HUES6 (cell line): ENCODE measurements around the gene KREMEN2.
"Not testable (repeated sequence)": the region's sequence is repeated elsewhere in the genome, so short reads cannot be mapped to it uniquely, and the experiment has no call there.

ENCODE experiments used
- H3K27ac ChIP-seq: 2 replicates; pipeline ENCODE4 v1.7.0; 2013; ENCODE audit warnings: low read depth, mild to moderate bottlenecking, low read length, inconsistent platforms
- H3K27me3 ChIP-seq: 2 replicates; pipeline ENCODE4 v1.6.1; 2013; ENCODE audit warnings: low read length; ENCODE audit not compliant: control insufficient read depth, insufficient read depth
- H3K36me3 ChIP-seq: 2 replicates; pipeline ENCODE4 v1.6.1; 2013; ENCODE audit warnings: low read length; ENCODE audit not compliant: control insufficient read depth, insufficient read depth
- H3K4me1 ChIP-seq: 2 replicates; pipeline ENCODE4 v1.6.1; 2013; ENCODE audit warnings: low read length; ENCODE audit not compliant: control insufficient read depth, insufficient read depth
- H3K4me3 ChIP-seq: 2 replicates; pipeline ENCODE4 v1.5.1; 2013; ENCODE audit warnings: low read depth, low read length
- H3K9ac ChIP-seq: one replicate; pipeline ENCODE4 v1.6.1; 2013; ENCODE audit warnings: mild to moderate bottlenecking, low read length
- H3K9me3 ChIP-seq: 2 replicates; pipeline ENCODE4 v1.6.1; 2013; ENCODE audit warnings: low read depth, low read length; ENCODE audit not compliant: control insufficient read depth, insufficient read depth

The KREMEN2 gene

GRCh38 chr16:2942045-2942444, 22.0 kb upstream of the KREMEN2 start:
- H3K9me3 ChIP-seq, result no peaks in the 10 kb centered on the region
- H3K4me3 ChIP-seq, result no peak overlapping the region
- H3K27me3 ChIP-seq, result no peaks in the 10 kb centered on the region
- no peak overlapping the region for H3K9ac ChIP-seq
- H3K27ac ChIP-seq, result no peak overlapping the region
- no peaks in the 10 kb centered on the region for H3K4me1 ChIP-seq
- H3K36me3 ChIP-seq, result peaks cover 57% of the 10 kb centered on the region

GRCh38 chr16:2943716-2944115, 20.4 kb upstream of the KREMEN2 start:
- not testable (repeated sequence) for H3K9ac ChIP-seq, H3K27ac ChIP-seq, H3K4me3 ChIP-seq, H3K27me3 ChIP-seq, H3K4me1 ChIP-seq, H3K9me3 ChIP-seq
- H3K36me3 ChIP-seq, result peaks cover 46% of the 10 kb centered on the region

- Histone ChIP-seq H3K9me3 (no peaks in the 10 kb centered on the region), H3K27ac (no peak overlapping the region), H3K36me3 (peaks cover 27% of the 10 kb centered on the region), H3K27me3 (no peaks in the 10 kb centered on the region), H3K4me3 (no peak overlapping the region), H3K4me1 (no peaks in the 10 kb centered on the region), H3K9ac (no peak overlapping the region)
These were observed 17.4 kb upstream of the KREMEN2 start for GRCh38 chr16:2946649-2947048.

GRCh38 chr16:2948807-2949704, 15.0 kb upstream of the KREMEN2 start:
- no peaks in the 10 kb centered on the region for H3K9me3 ChIP-seq
- no peak overlapping the region for H3K27ac ChIP-seq
- H3K27me3 ChIP-seq, result no peaks in the 10 kb centered on the region
- H3K36me3 ChIP-seq, result peaks cover 13% of the 10 kb centered on the region
- H3K4me1 ChIP-seq, result peaks cover 2% of the 10 kb centered on the region; the same call in 1 of the 2 replicates
- H3K9ac ChIP-seq, result no peak overlapping the region
- no peak overlapping the region for H3K4me3 ChIP-seq

- Histone ChIP-seq H3K9ac (no peak overlapping the region), H3K27ac (no peak overlapping the region), H3K36me3 (peaks cover 12% of the 10 kb centered on the region), H3K4me3 (no peak overlapping the region), H3K9me3 (no peaks in the 10 kb centered on the region), H3K4me1 (peaks cover 10% of the 10 kb centered on the region), H3K27me3 (no peaks in the 10 kb centered on the region)
These were observed 14.2 kb upstream of the KREMEN2 start for GRCh38 chr16:2949705-2950352.

- no peak overlapping the region for H3K9ac ChIP-seq
These were observed 13.7 kb upstream of the KREMEN2 start for GRCh38 chr16:2950353-2950724.

GRCh38 chr16:2950773-2951172, 13.3 kb upstream of the KREMEN2 start:
- no peak overlapping the region for H3K9ac ChIP-seq
- H3K36me3 ChIP-seq, result peaks cover 12% of the 10 kb centered on the region
- H3K27ac ChIP-seq, result no peak overlapping the region
- H3K27me3 ChIP-seq, result no peaks in the 10 kb centered on the region
- H3K9me3 ChIP-seq, result no peaks in the 10 kb centered on the region
- H3K4me1 ChIP-seq, result peaks cover 18% of the 10 kb centered on the region
- no peak overlapping the region for H3K4me3 ChIP-seq

More at GRCh38 chr16:2950353-2950724, 13.7 kb upstream of the KREMEN2 start:
- H3K4me1 ChIP-seq, result peaks cover 15% of the 10 kb centered on the region
- peaks cover 12% of the 10 kb centered on the region for H3K36me3 ChIP-seq
- H3K4me3 ChIP-seq, result no peak overlapping the region
- H3K9me3 ChIP-seq, result no peaks in the 10 kb centered on the region
- H3K27ac ChIP-seq, result no peak overlapping the region
- H3K27me3 ChIP-seq, result no peaks in the 10 kb centered on the region

- peaks cover 28% of the 10 kb centered on the region for H3K4me1 ChIP-seq
- no peak overlapping the region for H3K27ac ChIP-seq
- no peaks in the 10 kb centered on the region for H3K27me3 ChIP-seq
- H3K4me3 ChIP-seq, result no peak overlapping the region
- peaks cover 6% of the 10 kb centered on the region; the same call in 1 of the 2 replicates for H3K36me3 ChIP-seq
- no peak overlapping the region for H3K9ac ChIP-seq
- no peaks in the 10 kb centered on the region for H3K9me3 ChIP-seq
These were observed 11.4 kb upstream of the KREMEN2 start for GRCh38 chr16:2952679-2953078.

GRCh38 chr16:2953706-2954627, 10.1 kb upstream of the KREMEN2 start:
- H3K9me3 ChIP-seq, result no peaks in the 10 kb centered on the region
- H3K4me1 ChIP-seq, result peaks cover 28% of the 10 kb centered on the region
- H3K9ac ChIP-seq, result no peak overlapping the region
- H3K4me3 ChIP-seq, result no peak overlapping the region
- no peak overlapping the region for H3K27ac ChIP-seq
- peaks cover 4% of the 10 kb centered on the region; the same call in 1 of the 2 replicates for H3K36me3 ChIP-seq
- no peaks in the 10 kb centered on the region for H3K27me3 ChIP-seq

- H3K27ac ChIP-seq, result no peak overlapping the region
- H3K9me3 ChIP-seq, result no peaks in the 10 kb centered on the region
- no peak overlapping the region for H3K4me3 ChIP-seq
- no peaks in the 10 kb centered on the region for H3K36me3 ChIP-seq
- H3K4me1 ChIP-seq, result peaks cover 28% of the 10 kb centered on the region
- H3K27me3 ChIP-seq, result no peaks in the 10 kb centered on the region
- no peak overlapping the region for H3K9ac ChIP-seq
These were observed 9.3 kb upstream of the KREMEN2 start for GRCh38 chr16:2954656-2955381.
